Naive B cell (primary cell): ENCODE results near the gene ANKRD13D. TPM values are rescaled to one million over a fixed set of nuclear protein-coding genes. Genes with fewer than 3 reads are reported as not detected.
"Not testable (repeated sequence)": the region's sequence is repeated elsewhere in the genome, so short reads cannot be mapped to it uniquely, and the experiment has no call there.

ENCODE experiments used
- ATAC-seq, 2 donors: fragments of 150-1000 bp; cut with Tn5 transposase; 2 replicates each; pipeline ENCODE4 v1.10.0; 2021; ENCODE audit warnings: low read depth in 2 of 2, mild to moderate bottlenecking in 2 of 2, moderate library complexity in 2 of 2
- DNase-seq: peaks from one replicate; pipeline ENCODE4 v3.0.0; 2022
- H3K27ac Mint-ChIP-seq, 6 donors: one replicate each; pipeline ENCODE4 v1.8.0; 2020 to 2022; ENCODE audit warnings: mild to moderate bottlenecking in 6 of 6, mixed read lengths in 6 of 6, moderate library complexity in 5 of 6, inconsistent platforms in 2 of 6
- H3K27me3 Mint-ChIP-seq, 3 donors: one replicate each; pipeline ENCODE4 v1.8.0; 2021 to 2022; ENCODE audit warnings: mixed read lengths in 3 of 3, mild to moderate bottlenecking in 1 of 3
- H3K36me3 Mint-ChIP-seq, 2 donors: one replicate each; pipeline ENCODE4 v1.8.0; 2020 to 2022; ENCODE audit warnings: mixed read lengths in 2 of 2, inconsistent platforms in 1 of 2, mild to moderate bottlenecking in 1 of 2
- H3K4me1 Mint-ChIP-seq, 3 donors: one replicate each; pipeline ENCODE4 v1.8.0; 2020 to 2022; ENCODE audit warnings: mixed read lengths in 3 of 3, inconsistent platforms in 1 of 3, mild to moderate bottlenecking in 1 of 3, moderate library complexity in 1 of 3
- H3K4me3 Mint-ChIP-seq, 8 donors: one replicate each; pipeline ENCODE4 v1.8.0; 2020 to 2022; ENCODE audit warnings: mild to moderate bottlenecking in 8 of 8, mixed read lengths in 8 of 8, moderate library complexity in 8 of 8, inconsistent platforms in 2 of 8
- H3K9me3 Mint-ChIP-seq, 7 donors: one replicate each; pipeline ENCODE4 v1.8.0; 2020 to 2022; ENCODE audit warnings: mixed read lengths in 7 of 7, mild to moderate bottlenecking in 5 of 7, inconsistent platforms in 2 of 7, moderate library complexity in 1 of 7
- polyA plus RNA-seq, 6 donors: library from polyadenylated mRNA; unstranded; fragments of 300-500 nt; fragmentation: Illumina TruSeq; gene quantifications; one replicate each; pipeline ENCODE4 v1.2.3, GENCODE V29; 2021; ENCODE audit warnings: low read depth in 6 of 6

Gene ANKRD13D
- polyA plus RNA-seq, 6 donors from 2014 or later = 3.5 to 18.4 (median 8.4) TPM

DNA sequence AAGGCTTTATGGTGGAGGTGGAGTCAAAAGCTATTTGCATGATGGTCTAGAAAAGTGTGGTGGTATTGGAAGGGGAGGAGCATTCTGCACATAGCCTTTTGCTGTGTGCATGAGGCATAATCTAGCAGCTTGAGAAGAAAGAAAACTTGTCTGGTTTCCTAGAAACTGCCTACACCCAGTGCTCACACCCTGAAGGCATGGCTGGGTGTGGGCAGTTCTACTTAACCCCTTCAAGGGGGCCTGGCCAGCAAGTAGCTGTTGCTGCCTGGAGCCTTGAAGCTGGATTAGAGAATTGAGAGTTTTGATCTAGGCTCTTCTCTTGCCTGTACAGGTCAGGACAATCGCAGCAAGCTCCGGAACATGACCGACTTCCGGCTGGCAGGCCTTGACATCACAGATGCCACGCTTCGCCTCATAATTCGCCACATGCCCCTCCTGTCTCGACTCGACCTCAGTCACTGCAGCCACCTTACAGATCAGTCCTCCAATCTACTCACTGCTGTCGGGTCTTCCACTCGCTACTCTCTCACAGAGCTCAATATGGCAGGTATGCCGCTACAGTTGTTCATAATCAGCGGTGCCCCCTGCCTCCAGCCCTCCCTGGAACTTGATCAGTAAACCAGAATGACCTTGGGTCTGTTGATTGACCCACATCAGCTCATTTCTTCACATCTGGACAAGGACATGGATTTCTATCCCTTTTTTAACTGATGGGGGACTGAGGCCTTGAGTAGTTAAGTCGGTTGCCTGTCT, 35.1 kb upstream of the ANKRD13D start:
- no peaks in the 10 kb centered on the region for H3K9me3 Mint-ChIP-seq
- no peak for DNase-seq
- no peak overlapping the region for H3K4me3 Mint-ChIP-seq
- H3K36me3 Mint-ChIP-seq = peaks cover 18 to 42% of the 10 kb centered on the region in 2 donors
- H3K27ac Mint-ChIP-seq = peak overlapping the region in 4 of 6 donors; percentile 51 to 79 (median 70)
- H3K27me3 Mint-ChIP-seq = no peaks in the 10 kb centered on the region
- ATAC-seq = no peak
- peaks cover 7 to 22% (median 16%) of the 10 kb centered on the region in 3 donors for H3K4me1 Mint-ChIP-seq

DNA sequence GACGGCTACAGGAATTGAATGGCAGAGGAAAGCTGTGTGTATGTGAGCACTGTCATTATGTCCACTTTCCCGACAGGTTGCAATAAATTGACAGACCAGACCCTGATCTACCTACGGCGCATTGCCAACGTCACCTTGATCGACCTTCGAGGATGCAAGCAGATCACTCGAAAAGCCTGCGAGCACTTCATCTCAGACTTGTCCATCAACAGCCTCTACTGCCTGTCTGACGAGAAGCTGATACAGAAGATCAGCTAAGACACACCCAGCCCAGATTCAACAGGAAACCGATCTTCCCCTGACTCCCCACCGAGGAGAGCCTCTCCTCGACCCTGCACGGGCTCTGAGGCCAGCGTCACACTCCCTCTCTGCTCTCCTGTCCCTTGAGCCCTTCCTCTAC, 34.3 kb upstream of the ANKRD13D start:
- Mint-ChIP-seq H3K36me3 (peaks cover 12 to 35% of the 10 kb centered on the region in 2 donors), H3K27me3 (no peaks in the 10 kb centered on the region), H3K4me3 (peak overlapping the region in 2 of 8 donors; percentile 73 to 78), H3K4me1 (peaks cover 8 to 22% (median 19%) of the 10 kb centered on the region in 3 donors), H3K9me3 (no peaks in the 10 kb centered on the region), H3K27ac (peak overlapping the region in 4 of 6 donors; percentile 21 to 73 (median 56))
- no peak for ATAC-seq
- DNase-seq = no peak

DNA sequence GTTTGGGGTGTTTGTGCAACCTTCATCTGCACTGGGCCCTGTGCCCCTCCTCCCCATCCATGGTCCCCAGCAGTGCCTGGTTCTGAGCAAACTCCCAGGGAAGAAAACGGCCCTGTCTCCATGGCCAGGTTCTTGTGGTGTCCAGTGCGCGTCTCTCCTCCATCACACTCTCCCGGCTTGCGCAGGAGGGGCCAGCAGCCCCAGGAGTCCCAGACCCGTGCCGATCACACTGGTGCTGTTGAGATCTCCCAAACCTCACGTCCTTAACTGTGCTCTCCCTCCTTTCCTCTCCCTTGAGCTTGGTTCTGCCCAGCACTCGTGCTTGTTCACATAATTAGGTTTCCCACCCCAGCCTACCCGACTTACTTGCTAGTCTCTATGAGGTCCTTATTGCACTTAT, 33.8 kb upstream of the ANKRD13D start:
- H3K4me3 Mint-ChIP-seq = no peak overlapping the region
- H3K27me3 Mint-ChIP-seq = no peaks in the 10 kb centered on the region
- peaks cover 12 to 34% of the 10 kb centered on the region in 2 donors for H3K36me3 Mint-ChIP-seq
- ATAC-seq = no peak
- no peaks in the 10 kb centered on the region for H3K9me3 Mint-ChIP-seq
- DNase-seq = no peak
- peak overlapping the region in 3 of 6 donors; percentile 42 to 76 (median 47) for H3K27ac Mint-ChIP-seq
- peaks cover 8 to 22% (median 20%) of the 10 kb centered on the region in 3 donors for H3K4me1 Mint-ChIP-seq

DNA sequence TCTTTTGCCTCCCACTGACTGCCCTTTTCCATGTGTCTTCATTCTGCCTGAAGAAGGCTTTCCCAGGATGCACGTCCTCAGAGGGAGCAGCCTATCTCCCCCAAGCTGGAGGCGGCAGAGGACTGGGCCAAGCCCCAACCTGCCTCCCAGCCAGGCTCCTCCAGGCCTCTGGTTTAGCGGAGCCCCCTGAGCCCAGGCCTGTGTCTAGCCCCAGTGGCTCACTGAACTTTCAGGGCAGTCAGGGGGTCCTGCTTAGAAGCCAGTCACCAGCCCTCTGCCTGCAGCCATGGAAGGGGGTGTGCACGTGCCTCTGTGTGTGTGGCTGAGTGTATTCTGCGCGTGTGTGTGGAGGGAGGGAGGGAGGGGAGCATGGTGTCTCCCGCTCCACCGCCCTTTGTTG, 33.2 kb upstream of the ANKRD13D start:
- Mint-ChIP-seq H3K4me3 (no peak overlapping the region), H3K36me3 (peaks cover 8 to 34% of the 10 kb centered on the region in 2 donors), H3K27ac (peak overlapping the region in 3 of 6 donors; percentile 47 to 76 (median 76)), H3K9me3 (no peaks in the 10 kb centered on the region), H3K27me3 (no peaks in the 10 kb centered on the region), H3K4me1 (peaks cover 11 to 20% (median 17%) of the 10 kb centered on the region in 3 donors)
- no peak for DNase-seq
- no peak for ATAC-seq

DNA sequence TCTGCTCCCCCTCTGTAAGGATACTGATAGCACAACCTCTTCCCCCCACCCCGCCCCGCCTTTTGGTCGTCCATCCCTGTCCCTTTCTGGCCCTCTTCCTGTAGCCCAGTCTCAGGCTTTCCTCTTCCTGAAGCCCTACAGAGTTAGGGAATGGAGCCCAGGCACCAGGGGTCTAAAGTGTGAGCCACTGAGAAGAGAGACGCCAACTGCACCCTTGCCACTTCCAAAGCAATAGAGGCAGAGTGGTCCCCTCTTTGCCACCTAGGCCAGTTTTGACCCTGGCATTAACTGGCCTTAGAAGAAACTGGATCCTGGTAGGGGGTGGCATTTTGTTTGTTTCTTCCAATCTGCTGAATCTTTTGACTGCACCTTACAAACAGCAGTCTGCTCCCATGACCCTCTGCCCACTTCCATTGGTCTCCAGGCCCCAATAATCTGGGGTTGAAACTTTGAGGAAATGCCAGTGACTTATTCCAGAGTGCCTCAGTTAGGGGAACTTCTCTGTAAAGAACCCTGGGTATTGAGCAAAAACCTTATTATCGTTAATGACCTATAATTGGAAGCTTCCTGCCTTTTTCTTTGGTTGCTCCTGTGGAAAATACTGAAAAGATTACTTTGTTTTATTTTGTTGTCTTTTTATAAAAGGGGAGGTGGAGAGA, 32.5 kb upstream of the ANKRD13D start:
- Mint-ChIP-seq H3K9me3 (no peaks in the 10 kb centered on the region), H3K36me3 (peaks cover 5 to 34% of the 10 kb centered on the region in 2 donors), H3K27ac (peak overlapping the region in 5 of 6 donors; percentile 8 to 82 (median 48))

DNA sequence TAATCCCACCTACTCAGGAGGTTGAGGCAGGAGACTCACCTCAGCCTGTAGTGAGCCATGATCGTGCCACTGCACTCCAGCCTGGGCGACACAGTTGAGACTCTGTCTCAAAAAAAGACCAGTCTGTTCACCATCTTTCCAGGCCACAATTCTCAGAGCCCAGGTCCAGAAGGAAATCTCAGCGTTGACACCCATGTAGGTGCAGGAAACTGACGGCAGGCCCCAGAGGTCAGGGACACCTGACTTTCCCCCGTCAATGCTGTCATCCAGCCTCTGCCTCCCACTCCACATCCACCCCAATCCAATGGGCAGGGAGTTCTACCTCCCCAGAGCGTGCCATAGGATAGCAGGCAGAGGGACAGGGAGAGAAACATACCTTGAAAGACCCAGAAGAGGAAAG, 28.7 kb upstream of the ANKRD13D start:
- H3K27ac Mint-ChIP-seq = peak overlapping the region in 1 of 6 donors; percentile 68

More for the DNA sequence above, 32.5 kb upstream of the ANKRD13D start:
- Mint-ChIP-seq H3K4me3 (no peak overlapping the region), H3K4me1 (peaks cover 14 to 23% (median 20%) of the 10 kb centered on the region in 3 donors), H3K27me3 (no peaks in the 10 kb centered on the region)
- no peak for ATAC-seq
- DNase-seq = no peak

DNA sequence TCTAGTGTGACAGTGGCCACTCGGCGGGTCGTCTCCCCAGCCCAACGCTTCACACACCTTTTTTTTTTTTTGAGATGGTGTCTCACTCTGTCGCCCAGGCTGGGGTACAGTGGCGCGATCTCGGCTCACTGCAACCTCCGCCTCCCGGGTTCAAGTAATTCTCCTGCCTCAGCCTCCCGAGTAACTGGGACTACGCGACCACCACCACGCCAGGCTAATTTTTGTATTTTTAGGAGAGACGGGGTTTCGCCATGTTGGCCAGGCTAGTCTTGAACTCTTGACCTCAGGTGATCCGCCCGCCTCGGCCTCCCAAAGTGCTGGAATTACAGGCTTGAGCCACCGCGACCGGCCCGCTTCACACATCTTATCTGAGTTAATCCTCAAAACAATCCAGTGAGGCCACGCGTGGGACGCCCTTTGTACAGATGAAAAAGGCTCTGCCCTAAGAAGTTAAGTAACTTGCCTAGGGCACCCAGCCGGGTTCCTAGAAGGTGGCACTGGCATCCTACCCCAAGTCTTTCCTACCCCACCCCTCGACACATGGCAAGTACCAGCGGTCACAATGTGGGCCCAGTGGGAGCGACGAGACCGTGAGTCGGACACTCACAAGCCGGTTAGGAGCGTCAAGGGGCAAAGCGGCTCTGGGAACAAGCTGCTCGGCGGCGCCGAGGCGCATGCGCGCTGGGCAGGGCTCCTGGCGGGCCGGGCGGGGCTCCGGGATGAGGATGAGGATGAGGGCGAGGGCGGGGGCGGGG, 28.0 kb upstream of the ANKRD13D start:
- H3K9me3 Mint-ChIP-seq, DNase-seq, H3K27me3 Mint-ChIP-seq, H3K36me3 Mint-ChIP-seq, ATAC-seq: not testable (repeated sequence)
- peak overlapping the region in 6 of 8 donors; percentile 6 to 67 (median 43) for H3K4me3 Mint-ChIP-seq
- H3K4me1 Mint-ChIP-seq = peaks cover 29 to 45% (median 34%) of the 10 kb centered on the region in 3 donors
- H3K27ac Mint-ChIP-seq = peak overlapping the region in 1 of 6 donors; percentile 37

More for the DNA sequence above, 28.7 kb upstream of the ANKRD13D start:
- H3K9me3 Mint-ChIP-seq = no peaks in the 10 kb centered on the region
- peaks cover 0 to 4% of the 10 kb centered on the region in 2 donors for H3K36me3 Mint-ChIP-seq
- ATAC-seq (no peak), DNase-seq (no peak)
- peaks cover 0 to 7% (median 4%) of the 10 kb centered on the region in 3 donors for H3K27me3 Mint-ChIP-seq
- H3K4me3 Mint-ChIP-seq = peak overlapping the region in 3 of 8 donors; percentile 9 to 20 (median 16)
- peaks cover 28 to 39% (median 31%) of the 10 kb centered on the region in 3 donors for H3K4me1 Mint-ChIP-seq

DNA sequence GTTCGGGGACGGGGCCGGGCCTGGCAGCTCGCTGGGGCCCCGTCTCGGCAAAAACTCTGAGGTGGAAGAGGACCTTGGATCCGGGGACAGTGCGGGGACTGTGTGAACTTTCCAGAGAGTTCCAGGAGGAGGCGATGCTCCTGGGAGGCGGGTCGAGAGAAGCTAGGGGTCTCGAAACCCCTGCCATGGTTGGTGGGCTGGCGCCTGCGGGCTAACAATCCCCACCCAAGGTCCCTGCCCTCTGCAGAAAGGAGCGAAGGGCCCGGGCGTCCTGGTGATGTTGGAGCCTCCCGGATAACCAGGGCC, 27.5 kb upstream of the ANKRD13D start:
- DNase-seq (no peak), ATAC-seq (no peak)
- no peak overlapping the region for H3K27ac Mint-ChIP-seq
- peaks cover 0 to 7% (median 4%) of the 10 kb centered on the region in 3 donors for H3K27me3 Mint-ChIP-seq
- H3K9me3 Mint-ChIP-seq = no peaks in the 10 kb centered on the region
- H3K4me1 Mint-ChIP-seq = peaks cover 29 to 46% (median 34%) of the 10 kb centered on the region in 3 donors
- no peaks in the 10 kb centered on the region for H3K36me3 Mint-ChIP-seq
- H3K4me3 Mint-ChIP-seq = peak overlapping the region in 3 of 8 donors; percentile 6 to 68 (median 53)

DNA sequence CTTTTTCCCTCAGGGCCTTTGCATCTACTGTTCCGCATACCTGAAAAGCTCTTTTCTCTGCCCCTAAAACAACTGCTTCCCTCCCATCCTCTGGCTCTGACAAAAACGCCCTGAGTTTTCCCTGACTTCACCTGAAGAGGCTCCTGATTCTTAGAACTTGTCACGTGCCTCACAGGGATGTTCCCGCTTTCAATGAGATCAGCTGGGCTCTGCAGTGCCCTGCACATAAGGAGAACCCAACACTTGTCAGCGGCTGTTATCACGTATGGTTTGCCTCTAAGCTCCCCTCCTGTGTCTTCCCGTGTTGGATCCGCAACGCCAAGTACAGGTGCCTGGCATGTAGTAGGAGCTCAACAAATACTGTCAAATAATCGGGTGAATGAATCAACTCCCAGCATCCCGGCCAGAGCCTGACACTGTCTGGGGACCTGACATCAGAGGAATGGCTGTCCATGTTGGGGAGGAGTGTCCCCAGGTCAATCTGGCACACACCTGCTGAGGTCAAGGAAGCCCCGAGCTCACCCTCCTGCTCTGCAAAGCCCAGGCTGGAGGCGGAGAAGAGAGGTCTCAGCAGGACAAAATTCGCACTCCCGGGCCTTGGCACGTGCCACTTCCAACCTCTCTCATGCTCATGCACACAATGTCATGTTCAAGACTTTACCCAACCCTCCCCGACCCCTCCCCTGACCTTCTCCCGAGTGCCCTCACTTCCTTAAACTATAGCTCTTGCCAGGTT, 27.0 kb upstream of the ANKRD13D start:
- DNase-seq = no peak
- Mint-ChIP-seq H3K36me3 (peaks cover 0 to 1% of the 10 kb centered on the region in 2 donors), H3K4me1 (peaks cover 31 to 46% (median 35%) of the 10 kb centered on the region in 3 donors), H3K4me3 (peak overlapping the region; percentile 60 to 92 (median 75)), H3K9me3 (no peaks in the 10 kb centered on the region), H3K27ac (peak overlapping the region in 3 of 6 donors; percentile 38 to 50 (median 38)), H3K27me3 (peaks cover 0 to 7% (median 4%) of the 10 kb centered on the region in 3 donors)
- no peak for ATAC-seq

DNA sequence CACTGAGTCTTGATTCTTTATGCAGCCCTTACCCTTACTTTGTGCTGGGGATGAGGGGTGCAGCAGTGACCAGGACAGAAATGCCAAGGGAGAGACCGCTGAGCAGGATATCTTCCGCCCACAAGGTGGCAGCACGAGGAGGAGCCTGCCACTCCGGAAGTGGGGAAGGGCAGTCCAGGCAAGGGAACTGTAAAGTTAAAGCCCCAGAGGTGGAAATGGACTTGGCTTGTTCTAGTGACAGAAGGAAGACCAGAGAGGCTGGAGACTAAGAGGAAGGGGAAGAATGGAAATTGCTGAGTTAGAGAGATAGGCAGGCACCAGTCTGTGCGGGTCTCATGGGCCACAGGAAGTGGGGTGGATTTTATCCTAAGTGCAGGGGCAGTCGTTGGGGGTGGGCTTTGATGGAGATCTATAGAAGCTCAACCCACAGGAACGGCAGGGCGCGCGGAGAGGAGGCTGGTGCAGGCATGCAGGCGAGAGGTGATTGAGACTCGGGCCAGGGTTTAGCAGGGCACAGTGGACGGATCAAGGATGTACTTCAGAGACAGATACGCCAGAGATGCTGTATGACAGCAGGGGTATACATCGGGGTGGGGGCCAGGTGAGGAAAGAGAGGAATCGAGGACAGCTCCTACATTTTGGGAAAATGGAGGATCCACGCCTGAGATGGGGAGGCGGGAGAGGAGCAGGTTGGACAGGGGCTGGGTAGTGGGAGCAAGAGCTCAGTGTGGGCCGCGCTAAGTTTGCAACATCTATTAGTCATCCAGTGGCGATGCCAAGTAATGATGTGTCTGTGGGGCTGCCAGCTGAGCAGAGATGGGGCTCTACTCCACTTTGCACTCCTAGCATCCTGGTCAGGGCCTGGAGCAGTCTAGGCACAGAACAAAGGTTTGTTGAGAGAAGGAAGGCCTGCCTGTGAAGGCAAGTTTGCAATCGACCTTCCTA, 26.1 kb upstream of the ANKRD13D start:
- Mint-ChIP-seq H3K9me3 (no peaks in the 10 kb centered on the region), H3K27ac (peak overlapping the region in 4 of 6 donors; percentile 41 to 88 (median 63)), H3K4me3 (peak overlapping the region; percentile 60 to 92 (median 78)), H3K4me1 (peaks cover 38 to 55% (median 44%) of the 10 kb centered on the region in 3 donors), H3K36me3 (peaks cover under 1 to 10% of the 10 kb centered on the region in 2 donors), H3K27me3 (peaks cover 0 to 7% (median 4%) of the 10 kb centered on the region in 3 donors)
- peak; percentile 42 to 48 for ATAC-seq
- DNase-seq = peak; percentile 71

DNA sequence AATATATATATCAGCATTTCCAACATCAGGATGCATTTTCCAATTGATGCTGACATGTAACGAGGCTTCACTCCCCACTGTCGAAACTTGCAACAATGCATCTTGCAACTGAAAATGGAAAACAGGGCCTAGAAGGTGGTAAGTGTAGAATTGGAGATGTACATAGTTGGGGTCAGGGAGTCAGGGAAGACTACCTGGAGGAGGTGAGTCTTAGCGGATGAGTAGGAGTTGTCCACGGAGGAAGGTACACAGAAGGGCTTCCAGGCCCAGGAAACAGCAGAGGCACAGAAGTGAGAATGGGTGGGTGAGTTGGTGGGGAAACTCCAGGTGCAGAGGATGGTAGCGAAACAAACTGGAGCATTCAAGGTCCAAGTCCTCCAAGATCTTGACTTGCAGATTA, 24.8 kb upstream of the ANKRD13D start:
- DNase-seq = no peak
- H3K4me3 Mint-ChIP-seq = peak overlapping the region in 7 of 8 donors; percentile 27 to 99 (median 83)
- peak overlapping the region in 4 of 6 donors; percentile 77 to 96 (median 88) for H3K27ac Mint-ChIP-seq
- no peaks in the 10 kb centered on the region for H3K9me3 Mint-ChIP-seq
- ATAC-seq = no peak
- H3K27me3 Mint-ChIP-seq = peaks cover 0 to 7% (median 4%) of the 10 kb centered on the region in 3 donors
- H3K4me1 Mint-ChIP-seq = peaks cover 45 to 67% (median 56%) of the 10 kb centered on the region in 3 donors
- H3K36me3 Mint-ChIP-seq = peaks cover 5 to 13% of the 10 kb centered on the region in 2 donors
